ENCODE results near the gene NTN5.

NTN5 gene

GRCh38 chr19:48639483-48640375 is 33.1 kb downstream of the NTN5 start:
- Histone ChIP-seq H3K4me3 (replicated peaks; ENCODE audit: insufficient read depth, low read length) (no peak overlapping the region), H3K27ac (replicated peaks) (no peak overlapping the region), H3K27me3 (ENCODE audit: insufficient read depth, poor library complexity, severe bottlenecking) (no peaks in the 10 kb centered on the region)
- TF ChIP-seq GABPA (IDR thresholded peaks at IDR 0.05; ENCODE audit: low read depth) (no peak), SPI1 (IDR thresholded peaks at IDR 0.05; ENCODE audit: borderline replicate concordance, low read depth) (no peak), CTCF (IDR thresholded peaks at IDR 0.05; ENCODE audit: insufficient read depth, low read length) (no peak), POLR2AphosphoS5 (IDR thresholded peaks at IDR 0.05; ENCODE audit: low read depth) (no peak), REST (IDR thresholded peaks at IDR 0.05; ENCODE audit: insufficient replicate concordance, low read depth) (no peak)
- no peak for DNase-seq (ENCODE audit: low read depth in 1 of 2, low spot score in 1 of 2)

GRCh38 chr19:48638831-48639381 is 33.9 kb downstream of the NTN5 start:
- TF ChIP-seq POLR2AphosphoS5 (IDR thresholded peaks at IDR 0.05; ENCODE audit: low read depth) (no peak), GABPA (IDR thresholded peaks at IDR 0.05; ENCODE audit: low read depth) (no peak), REST (IDR thresholded peaks at IDR 0.05; ENCODE audit: insufficient replicate concordance, low read depth) (no peak)
- Histone ChIP-seq H3K4me3 (replicated peaks; ENCODE audit: insufficient read depth, low read length) (peak overlapping the region; percentile 87), H3K27me3 (ENCODE audit: insufficient read depth, poor library complexity, severe bottlenecking) (no peaks in the 10 kb centered on the region), H3K27ac (replicated peaks) (peak overlapping the region; percentile 96)
- DNase-seq (ENCODE audit: low read depth in 1 of 2, low spot score in 1 of 2), result no peak

GRCh38 chr19:48637948-48638830 is 34.6 kb downstream of the NTN5 start:
- Histone ChIP-seq H3K27me3 (ENCODE audit: insufficient read depth, poor library complexity, severe bottlenecking) (no peaks in the 10 kb centered on the region), H3K4me3 (replicated peaks; ENCODE audit: insufficient read depth, low read length) (peak overlapping the region; percentile 87), H3K27ac (replicated peaks) (peak overlapping the region; percentile 96)
- peak; percentile 88 to 99 for DNase-seq (ENCODE audit: low read depth in 1 of 2, low spot score in 1 of 2)
- TF ChIP-seq REST (IDR thresholded peaks at IDR 0.05; ENCODE audit: insufficient replicate concordance, low read depth), result peak; percentile 31
- no peak; the same call in 1 of the 2 replicates for TF ChIP-seq GABPA (IDR thresholded peaks at IDR 0.05; ENCODE audit: low read depth)
- TF ChIP-seq CTCF (IDR thresholded peaks at IDR 0.05; ENCODE audit: insufficient read depth, low read length), result no peak
- peak; percentile 48; the same call in 1 of the 2 replicates for TF ChIP-seq SPI1 (IDR thresholded peaks at IDR 0.05; ENCODE audit: borderline replicate concordance, low read depth)
- TF ChIP-seq POLR2AphosphoS5 (IDR thresholded peaks at IDR 0.05; ENCODE audit: low read depth), result peak; percentile 65; the same call in 1 of the 2 replicates
